Measurements from ENCODE around the gene DNAH17.

DNAH17 gene

GRCh38 chr17:78577296-78577695, at the start of gene DNAH17:
TSS of gene DNAH17 (minus strand) at chr17:78577396. CDS start at chr17:78575057, 2,339 bp downstream.
- DNase-seq (ENCODE audit: extremely low spot score, insufficient read length, low read depth) (no peak), FAIRE-seq (no peak)

- DNase-seq (ENCODE audit: extremely low spot score, insufficient read length, low read depth), result no peak
- no peak for FAIRE-seq
These were observed 47.3 kb upstream of the DNAH17 start for GRCh38 chr17:78624324-78625151.

- FAIRE-seq (no peak), DNase-seq (ENCODE audit: extremely low spot score, insufficient read length, low read depth) (no peak)
These were observed 46.3 kb upstream of the DNAH17 start for GRCh38 chr17:78623541-78623940.

- no peak for FAIRE-seq
These were observed 45.5 kb upstream of the DNAH17 start for GRCh38 chr17:78622491-78623265.

GRCh38 chr17:78621720-78622490, 44.7 kb upstream of the DNAH17 start:
- no peak for DNase-seq (ENCODE audit: extremely low spot score, insufficient read length, low read depth)
- no peak for FAIRE-seq

More at GRCh38 chr17:78622491-78623265, 45.5 kb upstream of the DNAH17 start:
- no peak for DNase-seq (ENCODE audit: extremely low spot score, insufficient read length, low read depth)

- no peak for FAIRE-seq
- DNase-seq (ENCODE audit: extremely low spot score, insufficient read length, low read depth), result no peak
These were observed 42.9 kb upstream of the DNAH17 start for GRCh38 chr17:78620099-78620498.

GRCh38 chr17:78619334-78619733, 42.1 kb upstream of the DNAH17 start:
- DNase-seq (ENCODE audit: extremely low spot score, insufficient read length, low read depth) (no peak), FAIRE-seq (no peak)

GRCh38 chr17:78618264-78619066, 41.3 kb upstream of the DNAH17 start:
- FAIRE-seq, result no peak
- DNase-seq (ENCODE audit: extremely low spot score, insufficient read length, low read depth), result no peak

GRCh38 chr17:78617511-78618061, 40.4 kb upstream of the DNAH17 start:
- DNase-seq (ENCODE audit: extremely low spot score, insufficient read length, low read depth), result no peak
- no peak for FAIRE-seq

GRCh38 chr17:78616946-78617345, 39.8 kb upstream of the DNAH17 start:
- no peak for FAIRE-seq

GRCh38 chr17:78615631-78616030, 38.4 kb upstream of the DNAH17 start:
- FAIRE-seq, result no peak
- no peak for DNase-seq (ENCODE audit: extremely low spot score, insufficient read length, low read depth)

More at GRCh38 chr17:78616946-78617345, 39.8 kb upstream of the DNAH17 start:
- no peak for DNase-seq (ENCODE audit: extremely low spot score, insufficient read length, low read depth)

GRCh38 chr17:78613416-78613815, 36.2 kb upstream of the DNAH17 start:
- DNase-seq (ENCODE audit: extremely low spot score, insufficient read length, low read depth) (no peak), FAIRE-seq (no peak)

GRCh38 chr17:78611607-78612006, 34.4 kb upstream of the DNAH17 start:
- no peak for DNase-seq (ENCODE audit: extremely low spot score, insufficient read length, low read depth)
- FAIRE-seq, result no peak

- DNase-seq (ENCODE audit: extremely low spot score, insufficient read length, low read depth) (no peak), FAIRE-seq (no peak)
These were observed 33.8 kb upstream of the DNAH17 start for GRCh38 chr17:78610951-78611511.

- no peak for FAIRE-seq
These were observed 32.0 kb upstream of the DNAH17 start for GRCh38 chr17:78609191-78609641.

GRCh38 chr17:78608804-78609186, 31.6 kb upstream of the DNAH17 start:
- no peak for DNase-seq (ENCODE audit: extremely low spot score, insufficient read length, low read depth)
- no peak for FAIRE-seq

More at GRCh38 chr17:78609191-78609641, 32.0 kb upstream of the DNAH17 start:
- DNase-seq (ENCODE audit: extremely low spot score, insufficient read length, low read depth), result no peak

GRCh38 chr17:78608122-78608803, 31.1 kb upstream of the DNAH17 start:
- DNase-seq (ENCODE audit: extremely low spot score, insufficient read length, low read depth) (no peak), FAIRE-seq (no peak)

- FAIRE-seq (no peak), DNase-seq (ENCODE audit: extremely low spot score, insufficient read length, low read depth) (no peak)
These were observed 29.8 kb upstream of the DNAH17 start for GRCh38 chr17:78607038-78607437.
